HL-60 (cell line): ENCODE results near the gene GEN1.

Source experiments
- DNase-seq, 2 experiments: peaks; one replicate each; pipeline ENCODE4 v3.0.0-alpha.2; 2010 to 2020; ENCODE audit warnings: low read depth in 1 of 2, low spot score in 1 of 2
- H3K27ac ChIP-seq: fragments of 250-450 bp; sonication (Bioruptor Pico); replicated peaks from 2 replicates; pipeline ENCODE4 v1.5.1; 2020; ENCODE audit warnings: mild to moderate bottlenecking, moderate library complexity
- H3K27me3 ChIP-seq: fragments of 250-450 bp; sonication (Bioruptor Pico); 2 replicates; pipeline ENCODE4 v1.5.1; 2021; ENCODE audit warnings: mild to moderate bottlenecking, moderate library complexity; ENCODE audit not compliant: insufficient read depth, poor library complexity, severe bottlenecking
- H3K4me3 ChIP-seq: replicated peaks from 2 replicates; pipeline ENCODE4 v1.5.1; 2011; ENCODE audit warnings: mild to moderate bottlenecking, control low read depth, low read length; ENCODE audit not compliant: insufficient read depth
- CTCF ChIP-seq: IDR thresholded peaks from one replicate; pipeline ENCODE4 v1.5.1; 2011; ENCODE audit warnings: low read length, control low read depth, inconsistent platforms; ENCODE audit not compliant: insufficient read depth
- GABPA ChIP-seq: IDR thresholded peaks from 2 replicates; pipeline ENCODE4 v1.6.1; 2012; ENCODE audit warnings: low read depth
- POLR2AphosphoS5 ChIP-seq: IDR thresholded peaks from 2 replicates; pipeline ENCODE4 v1.6.1; 2012; ENCODE audit warnings: low read depth
- SPI1 ChIP-seq: IDR thresholded peaks from 2 replicates; pipeline ENCODE4 v1.6.1; 2012; ENCODE audit warnings: low read depth, mild to moderate bottlenecking, borderline replicate concordance
- TF ChIP-seq, protein P1 (sequence below): IDR thresholded peaks from 2 replicates; pipeline ENCODE4 v1.6.1; 2012; ENCODE audit warnings: low read depth; ENCODE audit not compliant: insufficient replicate concordance

The GEN1 gene

DNA sequence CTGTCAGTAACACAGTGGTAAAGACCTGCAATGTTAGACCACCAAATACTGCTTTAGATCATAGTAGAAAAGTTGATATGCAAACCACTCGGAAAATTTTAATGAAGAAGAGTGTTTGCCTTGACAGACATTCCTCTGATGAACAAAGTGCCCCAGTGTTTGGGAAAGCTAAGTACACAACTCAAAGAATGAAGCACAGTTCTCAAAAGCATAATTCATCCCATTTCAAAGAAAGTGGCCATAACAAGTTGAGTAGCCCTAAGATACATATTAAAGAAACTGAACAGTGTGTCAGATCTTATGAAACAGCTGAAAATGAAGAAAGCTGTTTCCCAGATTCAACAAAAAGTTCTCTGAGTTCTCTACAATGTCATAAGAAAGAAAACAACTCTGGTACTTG lies 27.5 kb downstream of the GEN1 start:
- no peak overlapping the region for H3K27ac ChIP-seq
- no peak overlapping the region for H3K4me3 ChIP-seq
- TF ChIP-seq POLR2AphosphoS5, result no peak
- no peak for TF ChIP-seq GABPA
- TF ChIP-seq CTCF, result no peak
- TF ChIP-seq SPI1, result no peak
- TF ChIP-seq, protein P1, sequence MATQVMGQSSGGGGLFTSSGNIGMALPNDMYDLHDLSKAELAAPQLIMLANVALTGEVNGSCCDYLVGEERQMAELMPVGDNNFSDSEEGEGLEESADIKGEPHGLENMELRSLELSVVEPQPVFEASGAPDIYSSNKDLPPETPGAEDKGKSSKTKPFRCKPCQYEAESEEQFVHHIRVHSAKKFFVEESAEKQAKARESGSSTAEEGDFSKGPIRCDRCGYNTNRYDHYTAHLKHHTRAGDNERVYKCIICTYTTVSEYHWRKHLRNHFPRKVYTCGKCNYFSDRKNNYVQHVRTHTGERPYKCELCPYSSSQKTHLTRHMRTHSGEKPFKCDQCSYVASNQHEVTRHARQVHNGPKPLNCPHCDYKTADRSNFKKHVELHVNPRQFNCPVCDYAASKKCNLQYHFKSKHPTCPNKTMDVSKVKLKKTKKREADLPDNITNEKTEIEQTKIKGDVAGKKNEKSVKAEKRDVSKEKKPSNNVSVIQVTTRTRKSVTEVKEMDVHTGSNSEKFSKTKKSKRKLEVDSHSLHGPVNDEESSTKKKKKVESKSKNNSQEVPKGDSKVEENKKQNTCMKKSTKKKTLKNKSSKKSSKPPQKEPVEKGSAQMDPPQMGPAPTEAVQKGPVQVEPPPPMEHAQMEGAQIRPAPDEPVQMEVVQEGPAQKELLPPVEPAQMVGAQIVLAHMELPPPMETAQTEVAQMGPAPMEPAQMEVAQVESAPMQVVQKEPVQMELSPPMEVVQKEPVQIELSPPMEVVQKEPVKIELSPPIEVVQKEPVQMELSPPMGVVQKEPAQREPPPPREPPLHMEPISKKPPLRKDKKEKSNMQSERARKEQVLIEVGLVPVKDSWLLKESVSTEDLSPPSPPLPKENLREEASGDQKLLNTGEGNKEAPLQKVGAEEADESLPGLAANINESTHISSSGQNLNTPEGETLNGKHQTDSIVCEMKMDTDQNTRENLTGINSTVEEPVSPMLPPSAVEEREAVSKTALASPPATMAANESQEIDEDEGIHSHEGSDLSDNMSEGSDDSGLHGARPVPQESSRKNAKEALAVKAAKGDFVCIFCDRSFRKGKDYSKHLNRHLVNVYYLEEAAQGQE, result no peak
- DNase-seq, result no peak
- H3K27me3 ChIP-seq, result no peaks in the 10 kb centered on the region

DNA sequence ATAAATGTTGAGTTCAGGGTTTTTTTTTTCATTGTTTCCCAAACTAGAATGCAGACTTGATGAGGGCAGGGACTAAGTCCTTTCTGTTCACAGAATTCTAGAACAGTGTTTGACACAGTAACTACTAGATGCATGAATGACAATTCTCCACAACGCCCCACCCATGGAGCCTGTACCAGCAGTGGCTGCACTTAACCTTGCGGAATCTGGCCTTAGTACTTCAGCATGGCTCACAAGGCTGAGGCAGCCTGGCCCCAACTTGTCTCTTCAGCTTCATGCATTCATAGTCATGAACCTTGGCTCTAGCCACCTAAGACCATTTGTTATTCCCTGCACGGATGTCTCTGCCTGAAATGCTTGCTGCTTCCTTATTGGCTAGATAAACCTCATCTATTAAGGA lies 32.8 kb downstream of the GEN1 start:
- peaks cover 3% of the 10 kb centered on the region for H3K27me3 ChIP-seq
- H3K4me3 ChIP-seq, result no peak overlapping the region
- no peak for TF ChIP-seq CTCF
- TF ChIP-seq GABPA, result no peak
- no peak for TF ChIP-seq POLR2AphosphoS5
- TF ChIP-seq SPI1, result no peak
- TF ChIP-seq, protein P1, result no peak
- DNase-seq, result no peak
- H3K27ac ChIP-seq, result no peak overlapping the region

DNA sequence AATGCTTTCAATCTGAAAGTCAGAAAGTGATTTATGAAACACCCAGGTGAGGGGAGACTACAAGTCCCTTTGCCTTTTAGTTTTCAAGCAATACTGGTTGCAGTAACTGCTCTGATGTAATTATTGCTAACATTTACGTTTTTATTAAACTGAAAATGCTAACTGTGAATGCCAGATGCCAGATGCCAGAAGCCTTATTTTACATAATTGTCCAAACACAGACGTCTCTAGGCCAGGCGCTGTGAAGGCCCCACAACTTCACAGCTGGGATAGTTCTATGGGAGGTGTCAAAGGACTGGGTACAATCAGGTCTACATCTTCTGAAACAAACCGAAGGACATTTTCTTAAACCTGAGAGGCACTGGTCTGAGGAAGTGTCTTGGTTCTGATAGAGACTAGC lies 34.8 kb downstream of the GEN1 start:
- no peak for TF ChIP-seq CTCF
- H3K27me3 ChIP-seq, result peaks cover 12% of the 10 kb centered on the region
- DNase-seq, result no peak
- no peak overlapping the region for H3K4me3 ChIP-seq
- H3K27ac ChIP-seq, result no peak overlapping the region

GRCh38 chr2:17790536-17790935 lies 36.6 kb downstream of the GEN1 start:
- TF ChIP-seq CTCF (no peak), POLR2AphosphoS5 (no peak)
- Histone ChIP-seq H3K27ac (no peak overlapping the region), H3K27me3 (peaks cover 12% of the 10 kb centered on the region), H3K4me3 (no peak overlapping the region)
- no peak for DNase-seq
